HepG2 (cell line): Measurements from ENCODE around the gene A3GALT2. TPM values are rescaled to one million over a fixed set of nuclear protein-coding genes. Genes with fewer than 3 reads are reported as not detected.
A peak's percentile ranks its signal among the peaks of the same experiment; 100 is the strongest.

Experiments used
- ATAC-seq: fragments of 200-7000 bp; cut with Tn5 transposase; 3 replicates; pipeline ENCODE4 v1.9.1; 2020; ENCODE audit warnings: mild to moderate bottlenecking, moderate library complexity
- BruUV-seq: library from RNA; stranded (reverse); fragments of 400-500 nt; replicated peaks from 2 replicates; lab custom pipeline; 2021; lab: Mats Ljungman, UMichigan
- CTCF ChIA-PET: fragments of 300-600 bp; formaldehyde crosslinking; extraction: SDS; loops from one replicate; lab custom pipeline; 2021; ENCODE audit warnings: low total read pairs, inconsistent platforms, low intra/inter-chr PET ratio; lab: Yijun Ruan, JAX
- POLR2A ChIA-PET: fragments of 350-600 bp; sonication (Branson Sonifier 250); formaldehyde crosslinking; loops from one replicate; lab custom pipeline; 2020; ENCODE audit warnings: antibody characterized with exemption, inconsistent platforms; lab: Yijun Ruan, JAX
- DNase-seq: peaks from one replicate; pipeline ENCODE4 v3.0.0-alpha.2; 2015; ENCODE audit warnings: low spot score
- FAIRE-seq: peaks from 3 replicates; lab custom pipeline; 2011; peaks lifted over from hg19 to GRCh38; lab: Jason Lieb, UNC
- H2AFZ ChIP-seq: one replicate; pipeline ENCODE4 v1.6.1; 2011; ENCODE audit warnings: low read length, inconsistent platforms
- H3K27ac ChIP-seq: fragments of 300-600 bp; 3 replicates; pipeline ENCODE4 v1.8.0; 2011; ENCODE audit warnings: mixed run types, mild to moderate bottlenecking, mixed read lengths, low read length, inconsistent platforms; ENCODE audit not compliant: insufficient read depth; ENCODE audit errors: extremely low read length
- H3K27me3 ChIP-seq, 2 experiments: fragments of 200-600 bp in 1 of 2; 2 replicates in 1 of 2; 3 replicates in 1 of 2; pipeline versions ENCODE4 v1.6.0 to v1.8.0; 2011; ENCODE audit warnings: low read length in 2 of 2, mild to moderate bottlenecking in 2 of 2, moderate library complexity in 2 of 2, inconsistent platforms in 1 of 2; ENCODE audit not compliant: insufficient read depth in 2 of 2, control insufficient read depth in 1 of 2
- H3K36me3 ChIP-seq, 2 experiments: fragments of 200-600 bp in 1 of 2; replicated peaks in 1 of 2; 2 replicates in 1 of 2; 3 replicates in 1 of 2; pipeline versions ENCODE4 v1.5.1 to v1.8.0; 2011; ENCODE audit warnings: low read length in 2 of 2, inconsistent platforms in 1 of 2; ENCODE audit not compliant: insufficient read depth in 2 of 2, control insufficient read depth in 1 of 2
- H3K4me1 ChIP-seq: 2 replicates; pipeline ENCODE4 v1.5.1; 2012; ENCODE audit warnings: low read length, inconsistent platforms; ENCODE audit not compliant: insufficient read depth
- H3K4me2 ChIP-seq: 2 replicates; pipeline ENCODE4 v1.6.0; 2011; ENCODE audit warnings: low read depth, low read length, inconsistent platforms
- H3K4me3 ChIP-seq, 3 experiments: fragments of 200-600 bp in 1 of 3; sonication (generic), shearing (Covaris generic) in 1 of 3; replicated peaks in 1 of 3; 2 replicates each; pipeline ENCODE4 v1.5.1; 2011 to 2016; ENCODE audit warnings: low read length in 3 of 3, inconsistent platforms in 2 of 3, low read depth in 2 of 3, mild to moderate bottlenecking in 2 of 3, control low read depth in 1 of 3, mixed read lengths in 1 of 3; ENCODE audit not compliant: insufficient read depth in 1 of 3
- H3K79me2 ChIP-seq: one replicate; pipeline ENCODE4 v1.6.1; 2011; ENCODE audit warnings: low read length, inconsistent platforms; ENCODE audit not compliant: insufficient read depth
- H3K9ac ChIP-seq: 2 replicates; pipeline ENCODE4 v1.6.0; 2011; ENCODE audit warnings: mild to moderate bottlenecking, low read depth, low read length, inconsistent platforms; ENCODE audit not compliant: insufficient read depth
- H3K9me3 ChIP-seq: 2 replicates; pipeline ENCODE4 v1.5.1; 2012; ENCODE audit warnings: mild to moderate bottlenecking, low read length
- H4K20me1 ChIP-seq: 2 replicates; pipeline ENCODE4 v1.6.0; 2011; ENCODE audit warnings: inconsistent platforms, mild to moderate bottlenecking, low read length, moderate library complexity; ENCODE audit not compliant: insufficient read depth
- CBX5 ChIP-seq: sonication (generic); formaldehyde crosslinking; IDR thresholded peaks from 2 replicates; pipeline ENCODE4 v1.4.0; 2020; ENCODE audit warnings: missing genetic modification reagents, borderline replicate concordance
- CSRNP1 ChIP-seq: sonication (generic); formaldehyde crosslinking; IDR thresholded peaks from 2 replicates; pipeline ENCODE4 v1.8.1; 2023; ENCODE audit warnings: mild to moderate bottlenecking, missing genetic modification reagents
- HNF4G ChIP-seq, 2 experiments: sonication (generic) in 1 of 2; formaldehyde crosslinking in 1 of 2; IDR thresholded peaks; 2 replicates each; pipeline versions ENCODE4 v1.4.0 to v1.6.1; 2011 to 2020; ENCODE audit warnings: borderline replicate concordance in 2 of 2, low read depth in 2 of 2, mild to moderate bottlenecking in 2 of 2, low read length in 1 of 2, missing genetic modification reagents in 1 of 2, moderate library complexity in 1 of 2
- PATZ1 ChIP-seq: sonication (generic); formaldehyde crosslinking; IDR thresholded peaks from 2 replicates; pipeline ENCODE4 v1.4.0; 2020; ENCODE audit warnings: missing genetic modification reagents
- STAT5B ChIP-seq: sonication (generic); formaldehyde crosslinking; IDR thresholded peaks from 2 replicates; pipeline ENCODE4 v1.4.0; 2020; ENCODE audit warnings: missing genetic modification reagents
- THAP9 ChIP-seq: sonication (generic); formaldehyde crosslinking; IDR thresholded peaks from 2 replicates; pipeline ENCODE4; 2020; ENCODE audit warnings: missing genetic modification reagents, mild to moderate bottlenecking, borderline replicate concordance
- ZNF230 ChIP-seq: sonication (generic); formaldehyde crosslinking; IDR thresholded peaks from 2 replicates; pipeline ENCODE4 v1.4.0; 2020; ENCODE audit warnings: mild to moderate bottlenecking, missing genetic modification reagents
- WGBS: methylation state at CpG from one replicate; pipeline ENCODE4 v1.1.6; 2017; ENCODE audit warnings: low lambda C conversion rate; 5-methylcytosine and 5-hydroxymethylcytosine counted together
- in situ Hi-C: cut with HindIII; loops from 2 replicates; pipeline ENCODE4 v1.10.0; 2017; ENCODE audit warnings: low pct_unique_long_range_greater_than_20kb; ENCODE audit not compliant: extremely low pct_ligation_motif_present
- intact Hi-C: fragments of 100-400 bp; cut with micrococcal nuclease; formaldehyde crosslinking; loops from one replicate; pipeline ENCODE4 v1.10.0; 2022; ENCODE audit not compliant: unreplicated experiment
- polyA plus RNA-seq, 8 experiments: library from polyadenylated mRNA; depleted of rRNA in 3 of 8; stranded (reverse) in 7 of 8; unstranded in 1 of 8; fragments of >200 nt; fragmentation: Illumina TruSeq in 4 of 8; extraction: Trizol in 4 of 8; gene quantifications; 2 replicates each; pipeline versions ENCODE4 v1.2.1 to v1.2.3, GENCODE V29; 2011 to 2016; ENCODE audit warnings: low read depth in 4 of 8, missing spikeins in 1 of 8, mixed read lengths in 1 of 8; ENCODE audit not compliant: insufficient read depth in 1 of 8
- total RNA-seq, 5 experiments: library from RNA; depleted of rRNA; stranded (reverse); fragments of >200 nt; fragmentation: Illumina TruSeq; extraction: Trizol; gene quantifications; 2 replicates each; pipeline ENCODE4 v1.2.3, GENCODE V29; 2016; ENCODE audit warnings: low read depth in 1 of 5
- TF ChIP-seq, protein P1 (sequence below): sonication (generic); formaldehyde crosslinking; IDR thresholded peaks from 2 replicates; pipeline ENCODE4 v1.5.0; 2020; ENCODE audit warnings: mild to moderate bottlenecking, missing genetic modification reagents

A3GALT2 gene
- total and polyA plus RNA-seq, 2 of the 13 experiments (the other 11 are each of a cell fraction or from before 2014, with no cell fraction given): not detected

DNA sequence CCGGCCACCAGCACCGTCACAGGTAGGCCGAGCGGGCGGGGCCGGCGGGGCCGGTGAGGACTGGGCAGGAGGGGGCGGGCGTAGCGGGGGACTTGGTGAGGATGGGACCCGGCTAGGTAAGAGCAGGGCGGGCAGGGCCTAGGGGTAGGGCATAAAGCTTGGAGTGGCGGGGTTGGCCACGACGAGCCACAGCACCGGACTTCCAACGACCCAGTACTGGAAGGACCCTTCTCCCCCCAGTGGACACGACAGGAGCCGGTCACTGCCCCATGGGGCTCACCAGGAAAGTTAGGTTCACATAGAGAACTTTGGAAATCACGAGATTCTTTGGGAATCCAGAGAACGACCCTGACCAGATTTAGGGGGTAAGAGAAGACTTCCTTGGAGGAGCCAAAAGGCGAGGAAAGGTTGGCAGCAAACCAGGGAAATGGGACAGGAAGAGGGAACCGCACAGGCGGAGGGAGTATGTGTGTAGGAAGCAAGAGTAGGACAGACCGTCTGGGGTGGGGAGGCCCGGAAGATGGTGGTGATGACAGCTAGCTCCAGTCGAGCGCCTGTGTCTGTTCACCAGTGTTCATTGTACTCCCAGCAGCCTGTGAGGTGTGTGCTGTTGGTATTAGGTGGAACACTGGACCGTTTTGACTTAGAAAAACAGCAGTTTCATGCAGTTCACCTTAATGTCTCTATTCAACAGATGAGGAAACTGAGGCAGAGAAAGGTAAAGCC lies 44.2 kb downstream of the A3GALT2 start (continued):
- TF ChIP-seq CSRNP1 (CRISPR knock-in tag) (no peak), STAT5B (CRISPR knock-in tag) (no peak), ZNF230 (CRISPR knock-in tag) (no peak), THAP9 (CRISPR knock-in tag) (no peak)

DNA sequence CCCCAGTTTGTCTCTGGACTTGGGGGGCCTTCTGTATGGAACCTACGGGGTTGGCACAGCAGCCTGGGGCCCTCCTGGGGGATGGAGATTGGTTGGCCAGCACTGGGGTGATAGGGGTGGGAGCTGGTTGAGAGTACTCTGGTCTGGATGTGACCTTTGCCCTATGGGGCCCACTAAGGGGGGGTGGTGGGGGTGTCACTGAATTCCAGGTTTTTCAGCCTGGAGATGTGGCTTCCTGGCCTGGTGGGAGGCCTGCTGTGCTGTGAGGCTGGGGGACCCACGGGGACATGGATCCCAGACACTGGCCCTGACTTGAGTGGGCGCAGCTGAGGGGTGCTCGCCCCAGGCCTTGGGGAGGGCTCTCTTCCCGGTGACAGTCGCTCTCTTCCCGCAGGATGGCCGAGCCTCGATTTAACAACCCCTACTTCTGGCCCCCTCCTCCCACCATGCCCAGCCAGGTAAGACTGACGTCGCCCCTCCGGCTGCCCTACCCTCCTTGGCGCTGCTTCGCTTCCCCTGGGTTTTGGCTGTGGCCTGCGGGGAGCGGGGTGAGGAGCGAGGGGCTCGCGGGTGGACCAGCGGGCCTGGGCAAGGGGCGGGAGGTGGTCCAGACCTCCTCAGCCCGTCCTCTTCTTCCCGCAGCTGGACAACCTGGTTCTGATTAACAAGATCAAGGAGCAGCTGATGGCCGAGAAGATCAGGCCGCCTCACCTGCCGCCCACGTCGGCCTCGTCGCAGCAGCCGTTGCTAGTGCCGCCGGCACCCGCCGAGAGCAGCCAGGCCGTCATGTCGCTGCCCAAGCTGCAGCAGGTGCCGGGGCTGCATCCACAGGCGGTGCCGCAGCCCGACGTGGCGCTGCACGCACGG lies 45.0 kb downstream of the A3GALT2 start:
- CTCF ChIA-PET: no interaction called here
- no peak for FAIRE-seq
- TF ChIP-seq CBX5 (CRISPR knock-in tag) (no peak), PATZ1 (CRISPR knock-in tag) (peak; percentile 46; the same call in 1 of the 2 replicates), HNF4G (IDR thresholded peaks at IDR 0.05; ENCODE audit: borderline replicate concordance, low read depth, low read length) (0 out of 2 replicates have a peak, but pooled peaks have one; percentile 8), HNF4G (CRISPR knock-in tag; IDR thresholded peaks at IDR 0.05; ENCODE audit: borderline replicate concordance, low read depth) (no peak)
- TF ChIP-seq, protein P1, sequence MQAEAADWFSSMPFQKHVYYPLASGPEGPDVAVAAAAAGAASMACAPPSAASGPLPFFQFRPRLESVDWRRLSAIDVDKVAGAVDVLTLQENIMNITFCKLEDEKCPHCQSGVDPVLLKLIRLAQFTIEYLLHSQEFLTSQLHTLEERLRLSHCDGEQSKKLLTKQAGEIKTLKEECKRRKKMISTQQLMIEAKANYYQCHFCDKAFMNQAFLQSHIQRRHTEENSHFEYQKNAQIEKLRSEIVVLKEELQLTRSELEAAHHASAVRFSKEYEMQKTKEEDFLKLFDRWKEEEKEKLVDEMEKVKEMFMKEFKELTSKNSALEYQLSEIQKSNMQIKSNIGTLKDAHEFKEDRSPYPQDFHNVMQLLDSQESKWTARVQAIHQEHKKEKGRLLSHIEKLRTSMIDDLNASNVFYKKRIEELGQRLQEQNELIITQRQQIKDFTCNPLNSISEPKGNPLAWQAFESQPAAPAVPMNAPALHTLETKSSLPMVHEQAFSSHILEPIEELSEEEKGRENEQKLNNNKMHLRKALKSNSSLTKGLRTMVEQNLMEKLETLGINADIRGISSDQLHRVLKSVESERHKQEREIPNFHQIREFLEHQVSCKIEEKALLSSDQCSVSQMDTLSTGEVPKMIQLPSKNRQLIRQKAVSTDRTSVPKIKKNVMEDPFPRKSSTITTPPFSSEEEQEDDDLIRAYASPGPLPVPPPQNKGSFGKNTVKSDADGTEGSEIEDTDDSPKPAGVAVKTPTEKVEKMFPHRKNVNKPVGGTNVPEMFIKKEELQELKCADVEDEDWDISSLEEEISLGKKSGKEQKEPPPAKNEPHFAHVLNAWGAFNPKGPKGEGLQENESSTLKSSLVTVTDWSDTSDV (CRISPR knock-in tag): no peak

More for the DNA sequence above, 45.0 kb downstream of the A3GALT2 start:
- H3K27me3 ChIP-seq: no peaks in the 10 kb centered on the region
- DNase-seq (no peak), ATAC-seq (no peak)
- H3K4me2 ChIP-seq: no peak overlapping the region
- H3K4me3 ChIP-seq: no peak overlapping the region
- peaks cover 12% of the 10 kb centered on the region for H3K4me1 ChIP-seq
- no peak overlapping the region for H3K27ac ChIP-seq
- in situ Hi-C loops: no loop called here
- POLR2A ChIA-PET: no interaction called here
- no TSS peak for BruUV-seq
- 97% methylated on average over 32 of the region's 45 CpGs for WGBS
- intact Hi-C loops: no loop called here
- H2AFZ ChIP-seq: no peak overlapping the region
- no peaks in the 10 kb centered on the region for H4K20me1 ChIP-seq
- no peaks in the 10 kb centered on the region for H3K79me2 ChIP-seq
- H3K36me3 ChIP-seq: peaks cover 0 to 17% of the 10 kb centered on the region in 2 experiments; a peak in 4 of 5 replicates
- H3K9me3 ChIP-seq: no peaks in the 10 kb centered on the region
- H3K9ac ChIP-seq: no peak overlapping the region
